K562 (cell line): ENCODE results near the gene CERS3. TPM values are rescaled to one million over a fixed set of nuclear protein-coding genes. Genes with fewer than 3 reads are reported as not detected.

Experiments
- ATAC-seq: fragments of 200-7000 bp; cut with Tn5 transposase; 3 replicates; pipeline ENCODE4 v1.9.1; 2020; ENCODE audit warnings: moderate library complexity
- BruUV-seq: library from RNA; stranded (reverse); fragments of 400-500 nt; replicated peaks from 2 replicates; lab custom pipeline; 2021; lab: Mats Ljungman, UMichigan
- CTCF ChIA-PET: fragments of 300-600 bp; formaldehyde crosslinking; extraction: SDS; loops from one replicate; lab custom pipeline; 2021; ENCODE audit warnings: low intra/inter-chr PET ratio; lab: Yijun Ruan, JAX
- POLR2A ChIA-PET: fragments of 300-600, 350-650 bp; sonication (Branson Sonifier 250); formaldehyde crosslinking; extraction: SDS; loops from one replicate; lab custom pipeline; 2021; ENCODE audit warnings: antibody characterized with exemption, inconsistent platforms; lab: Yijun Ruan, JAX
- DNase-seq, 4 experiments: peaks; one replicate each; pipeline versions ENCODE4 v3.0.0 to v3.0.0-alpha.2; 2011 to 2018; ENCODE audit warnings: low spot score in 3 of 4, mixed read lengths in 3 of 4; ENCODE audit errors: extremely low read depth in 1 of 4
- FAIRE-seq: peaks from 2 replicates; lab custom pipeline; 2011; peaks lifted over from hg19 to GRCh38; lab: Jason Lieb, UNC
- H2AFZ ChIP-seq: 2 replicates; pipeline ENCODE4 v1.6.0; 2011; ENCODE audit warnings: low read depth, low read length, control low read depth, inconsistent platforms
- H3K27ac ChIP-seq: fragments of 200-600 bp; 3 replicates; pipeline ENCODE4 v1.8.0; 2011; ENCODE audit warnings: low read depth, mild to moderate bottlenecking, control low read depth, inconsistent platforms, low read length, moderate library complexity, mixed read lengths; ENCODE audit errors: extremely low read depth
- H3K27me3 ChIP-seq, 2 experiments: fragments of 300-600 bp in 1 of 2; 2 replicates in 1 of 2; 3 replicates in 1 of 2; pipeline versions ENCODE4 v1.6.0 to v1.8.0; 2011; ENCODE audit warnings: inconsistent platforms in 2 of 2, low read length in 2 of 2, mild to moderate bottlenecking in 1 of 2, mixed read lengths in 1 of 2, moderate library complexity in 1 of 2; ENCODE audit not compliant: control insufficient read depth in 2 of 2, insufficient read depth in 2 of 2
- H3K36me3 ChIP-seq: fragments of 300-600 bp; 3 replicates; pipeline ENCODE4 v1.8.0; 2011; ENCODE audit warnings: mild to moderate bottlenecking, low read length, inconsistent platforms; ENCODE audit not compliant: control insufficient read depth, insufficient read depth
- H3K4me1 ChIP-seq, 2 experiments: fragments of 200-600 bp in 1 of 2; replicated peaks in 1 of 2; 2 replicates in 1 of 2; 3 replicates in 1 of 2; pipeline versions ENCODE4 v1.5.1 to v1.8.0; 2011; ENCODE audit warnings: inconsistent platforms in 2 of 2, low read length in 2 of 2, mild to moderate bottlenecking in 1 of 2, mixed read lengths in 1 of 2, moderate library complexity in 1 of 2; ENCODE audit not compliant: control insufficient read depth in 2 of 2, insufficient read depth in 2 of 2
- H3K4me2 ChIP-seq: 2 replicates; pipeline ENCODE4 v1.6.1; 2011; ENCODE audit warnings: low read length, control low read depth, inconsistent platforms, mixed read lengths; ENCODE audit not compliant: insufficient read depth
- H3K4me3 ChIP-seq: fragments of 200-600 bp; sonication (generic), shearing (Covaris generic); 2 replicates; pipeline ENCODE4 v1.5.1; 2016; ENCODE audit warnings: control low read depth, inconsistent platforms
- H3K79me2 ChIP-seq: fragments of 200-600 bp; 3 replicates; pipeline ENCODE4 v1.8.0; 2011; ENCODE audit warnings: low read length, inconsistent platforms; ENCODE audit not compliant: control insufficient read depth, insufficient read depth
- H3K9ac ChIP-seq, 2 experiments: 2 replicates each; pipeline versions ENCODE4 v1.6.0 to v1.6.1; 2011; ENCODE audit warnings: low read depth in 2 of 2, low read length in 2 of 2, control low read depth in 1 of 2, inconsistent platforms in 1 of 2, mild to moderate bottlenecking in 1 of 2, mixed read lengths in 1 of 2; ENCODE audit not compliant: insufficient read depth in 1 of 2
- H3K9me1 ChIP-seq: one replicate; pipeline ENCODE4 v1.6.0; 2011; ENCODE audit warnings: inconsistent platforms, mild to moderate bottlenecking, low read length, moderate library complexity; ENCODE audit not compliant: control insufficient read depth, insufficient read depth
- H3K9me3 ChIP-seq: replicated peaks from 2 replicates; pipeline ENCODE4 v1.5.1; 2011; ENCODE audit warnings: low read depth, low read length, inconsistent platforms; ENCODE audit not compliant: control insufficient read depth, insufficient read depth
- H4K20me1 ChIP-seq: replicated peaks from 2 replicates; pipeline ENCODE4 v1.6.1; 2011; ENCODE audit warnings: low read length, inconsistent platforms, mixed read lengths; ENCODE audit not compliant: control insufficient read depth, insufficient read depth
- E2F3 ChIP-seq: fragments of 250-450 bp; sonication (Bioruptor Pico); IDR thresholded peaks from 2 replicates; pipeline ENCODE4 v1.4.0; 2020; ENCODE audit warnings: mild to moderate bottlenecking
- EZH2 ChIP-seq: IDR thresholded peaks from 2 replicates; pipeline ENCODE4 v1.6.1; 2012; ENCODE audit warnings: low read depth, mild to moderate bottlenecking, inconsistent platforms, low read length, borderline replicate concordance
- KHSRP ChIP-seq: fragments of 450-650 bp; IDR thresholded peaks from 2 replicates; pipeline ENCODE4 v1.6.1; 2017
- NELFE ChIP-seq: IDR thresholded peaks from 2 replicates; pipeline ENCODE4 v1.6.1; 2011; ENCODE audit warnings: mild to moderate bottlenecking; ENCODE audit not compliant: insufficient read depth, insufficient read length
- NFIC ChIP-seq: fragments of 450-650 bp; IDR thresholded peaks from 2 replicates; pipeline ENCODE4 v1.6.1; 2017; ENCODE audit warnings: mild to moderate bottlenecking, inconsistent platforms
- RBM25 ChIP-seq: fragments of 200-400 bp; formaldehyde crosslinking; IDR thresholded peaks from 2 replicates; pipeline ENCODE4 v1.6.1; 2018; ENCODE audit warnings: low read length, low read depth, moderate library complexity; ENCODE audit not compliant: severe bottlenecking
- STAT5A ChIP-seq: IDR thresholded peaks from 2 replicates; pipeline ENCODE4 v1.6.1; 2012; ENCODE audit warnings: low read length, inconsistent platforms, borderline replicate concordance
- ZNF311 ChIP-seq: fragments of 250-450 bp; sonication (Bioruptor Pico); IDR thresholded peaks from 2 replicates; pipeline ENCODE4 v1.4.0; 2020; ENCODE audit warnings: mild to moderate bottlenecking, moderate library complexity
- WGBS: fragments of 100-300 bp; shearing (Covaris generic); methylation state at CpG from one replicate; pipeline ENCODE4 v1.1.6; 2016; ENCODE audit warnings: low coverage, mixed read lengths; ENCODE audit not compliant: insufficient coverage; ENCODE audit errors: missing lambda C conversion rate; 5-methylcytosine and 5-hydroxymethylcytosine counted together
- in situ Hi-C: fragments of 300-500 bp; cut with MboI; formaldehyde crosslinking; loops from 4 replicates; pipeline ENCODE4 v1.15.0; 2018; ENCODE audit warnings: inconsistent platforms, mixed read lengths
- intact Hi-C: fragments of 100-400 bp; cut with micrococcal nuclease; formaldehyde crosslinking; loops from 2 replicates; pipeline ENCODE4 v1.14.2; 2022
- polyA plus RNA-seq, 8 experiments: library from polyadenylated mRNA; depleted of rRNA in 4 of 8; stranded (reverse) in 5 of 8; unstranded in 3 of 8; fragments of >200 nt; fragmentation: Nextera tagmentation in 2 of 8; fragmentation: Illumina TruSeq in 1 of 8; extraction: Ambion mirVana in 2 of 8; extraction: Trizol in 1 of 8; gene quantifications; 2 replicates each; pipeline versions ENCODE4 v1.2.1 to v1.2.3, GENCODE V29; 2011 to 2014; ENCODE audit warnings: inconsistent platforms in 1 of 8, missing spikeins in 1 of 8
- total RNA-seq, 7 experiments: library from RNA; depleted of rRNA in 6 of 7; stranded (reverse); fragments of >200 nt in 6 of 7; fragmentation: Illumina TruSeq in 2 of 7; extraction: Trizol in 2 of 7; gene quantifications; 2 replicates each; pipeline versions ENCODE4 v1.2.1 to v1.2.3, GENCODE V29; 2011 to 2021; ENCODE audit warnings: low replicate concordance in 1 of 7
- TF ChIP-seq, protein P1 (sequence below): IDR thresholded peaks from 2 replicates; pipeline ENCODE4 v1.6.1; 2016; ENCODE audit warnings: missing genetic modification characterization, missing compliant biosample characterization
- TF ChIP-seq, protein P2 (sequence below): sonication (generic); formaldehyde crosslinking; IDR thresholded peaks from 2 replicates; pipeline ENCODE4 v1.8.0; 2022; ENCODE audit warnings: mild to moderate bottlenecking, missing genetic modification reagents

CERS3 gene
- total and polyA plus RNA-seq, 9 of the 15 experiments (the other 6 are each of a cell fraction or from before 2014, with no cell fraction given), result not detected

DNA sequence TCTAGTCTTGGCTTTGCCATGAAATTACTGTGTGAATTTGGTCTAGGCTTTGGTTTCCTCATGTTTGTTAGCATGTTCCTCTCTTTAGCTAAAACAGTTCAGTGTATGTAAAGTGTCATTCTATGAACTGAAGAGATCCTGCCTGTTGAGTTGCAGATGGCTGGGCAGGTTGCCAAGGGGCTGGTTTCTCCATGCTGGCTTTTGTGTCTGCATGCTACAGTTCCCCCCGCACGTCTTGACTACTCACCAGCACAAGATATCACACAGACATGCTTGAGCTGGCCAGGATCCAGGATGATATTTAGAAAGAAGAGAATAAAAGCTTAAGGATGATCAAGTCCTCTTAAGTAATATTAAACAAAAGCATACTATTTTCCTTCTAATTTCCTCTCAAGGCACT lies 90.2 kb downstream of the CERS3 start:
- no peaks in the 10 kb centered on the region; a peak in 1 of 5 replicates for H3K4me1 ChIP-seq
- no peak overlapping the region for H3K4me3 ChIP-seq
- FAIRE-seq (no peak), DNase-seq (peak in 1 of 4 experiments; percentile 30), ATAC-seq (no peak)
- H3K9me3 ChIP-seq, result no peaks in the 10 kb centered on the region
- 5% methylated on average over 2 of the region's 2 CpGs for WGBS
- ChIA-PET POLR2A (no interaction called here), CTCF (no interaction called here)
- in situ Hi-C loops, result no loop called here
- H2AFZ ChIP-seq, result no peak overlapping the region
- H3K4me2 ChIP-seq, result no peak overlapping the region
- H3K9ac ChIP-seq, result no peak overlapping the region
- TF ChIP-seq KHSRP (no peak), NFIC (peak; percentile 67)
- H3K9me1 ChIP-seq, result no peaks in the 10 kb centered on the region
- no peaks in the 10 kb centered on the region for H3K27me3 ChIP-seq
- intact Hi-C loops, result no loop called here
- no TSS peak for BruUV-seq
- no peak overlapping the region for H3K27ac ChIP-seq
- no peaks in the 10 kb centered on the region for H4K20me1 ChIP-seq
- H3K79me2 ChIP-seq, result no peaks in the 10 kb centered on the region
- no peaks in the 10 kb centered on the region for H3K36me3 ChIP-seq

DNA sequence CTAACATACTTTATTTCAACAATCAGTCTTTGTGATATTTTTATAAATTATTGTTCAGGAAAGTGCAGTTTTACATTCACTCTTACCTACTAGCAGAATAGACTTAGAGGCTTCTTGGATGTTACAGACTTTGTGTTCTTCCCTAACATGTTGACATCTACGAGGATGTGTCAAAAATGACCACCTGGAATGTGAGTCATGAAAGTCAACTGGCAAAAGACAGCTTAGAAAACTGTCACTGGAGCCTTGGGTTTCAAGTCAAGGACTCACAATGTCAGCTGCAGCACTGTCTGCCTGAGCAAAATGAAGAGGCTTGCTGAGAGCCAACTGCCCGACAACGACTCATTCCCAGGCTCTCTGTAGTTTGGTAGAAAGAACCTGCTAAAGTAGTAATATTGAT lies 91.5 kb downstream of the CERS3 start:
- in situ Hi-C loops, result no loop called here
- Histone ChIP-seq H3K9me3 (no peaks in the 10 kb centered on the region), H3K4me2 (no peak overlapping the region), H4K20me1 (no peaks in the 10 kb centered on the region), H3K36me3 (no peaks in the 10 kb centered on the region), H2AFZ (no peak overlapping the region), H3K79me2 (no peaks in the 10 kb centered on the region), H3K4me1 (no peaks in the 10 kb centered on the region; a peak in 1 of 5 replicates), H3K27ac (no peak overlapping the region), H3K9ac (no peak overlapping the region), H3K27me3 (no peaks in the 10 kb centered on the region), H3K4me3 (no peak overlapping the region), H3K9me1 (no peaks in the 10 kb centered on the region)
- DNase-seq (no peak), ATAC-seq (no peak), FAIRE-seq (no peak)
- ChIA-PET POLR2A (no interaction called here), CTCF (no interaction called here)
- intact Hi-C loops, result no loop called here
- BruUV-seq, result no TSS peak
- WGBS, result 0% methylated on average over 3 of the region's 3 CpGs
- TF ChIP-seq RBM25, result no peak
- TF ChIP-seq EZH2, result no peak
- TF ChIP-seq STAT5A, result no peak
- TF ChIP-seq E2F3 (CRISPR knock-in tag), result no peak
- TF ChIP-seq, protein P1, sequence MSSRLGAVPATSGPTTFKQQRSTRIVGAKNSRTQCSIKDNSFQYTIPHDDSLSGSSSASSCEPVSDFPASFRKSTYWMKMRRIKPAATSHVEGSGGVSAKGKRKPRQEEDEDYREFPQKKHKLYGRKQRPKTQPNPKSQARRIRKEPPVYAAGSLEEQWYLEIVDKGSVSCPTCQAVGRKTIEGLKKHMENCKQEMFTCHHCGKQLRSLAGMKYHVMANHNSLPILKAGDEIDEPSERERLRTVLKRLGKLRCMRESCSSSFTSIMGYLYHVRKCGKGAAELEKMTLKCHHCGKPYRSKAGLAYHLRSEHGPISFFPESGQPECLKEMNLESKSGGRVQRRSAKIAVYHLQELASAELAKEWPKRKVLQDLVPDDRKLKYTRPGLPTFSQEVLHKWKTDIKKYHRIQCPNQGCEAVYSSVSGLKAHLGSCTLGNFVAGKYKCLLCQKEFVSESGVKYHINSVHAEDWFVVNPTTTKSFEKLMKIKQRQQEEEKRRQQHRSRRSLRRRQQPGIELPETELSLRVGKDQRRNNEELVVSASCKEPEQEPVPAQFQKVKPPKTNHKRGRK (tag), result no peak
- no peak for TF ChIP-seq NELFE
- no peak for TF ChIP-seq ZNF311
- TF ChIP-seq, protein P2, sequence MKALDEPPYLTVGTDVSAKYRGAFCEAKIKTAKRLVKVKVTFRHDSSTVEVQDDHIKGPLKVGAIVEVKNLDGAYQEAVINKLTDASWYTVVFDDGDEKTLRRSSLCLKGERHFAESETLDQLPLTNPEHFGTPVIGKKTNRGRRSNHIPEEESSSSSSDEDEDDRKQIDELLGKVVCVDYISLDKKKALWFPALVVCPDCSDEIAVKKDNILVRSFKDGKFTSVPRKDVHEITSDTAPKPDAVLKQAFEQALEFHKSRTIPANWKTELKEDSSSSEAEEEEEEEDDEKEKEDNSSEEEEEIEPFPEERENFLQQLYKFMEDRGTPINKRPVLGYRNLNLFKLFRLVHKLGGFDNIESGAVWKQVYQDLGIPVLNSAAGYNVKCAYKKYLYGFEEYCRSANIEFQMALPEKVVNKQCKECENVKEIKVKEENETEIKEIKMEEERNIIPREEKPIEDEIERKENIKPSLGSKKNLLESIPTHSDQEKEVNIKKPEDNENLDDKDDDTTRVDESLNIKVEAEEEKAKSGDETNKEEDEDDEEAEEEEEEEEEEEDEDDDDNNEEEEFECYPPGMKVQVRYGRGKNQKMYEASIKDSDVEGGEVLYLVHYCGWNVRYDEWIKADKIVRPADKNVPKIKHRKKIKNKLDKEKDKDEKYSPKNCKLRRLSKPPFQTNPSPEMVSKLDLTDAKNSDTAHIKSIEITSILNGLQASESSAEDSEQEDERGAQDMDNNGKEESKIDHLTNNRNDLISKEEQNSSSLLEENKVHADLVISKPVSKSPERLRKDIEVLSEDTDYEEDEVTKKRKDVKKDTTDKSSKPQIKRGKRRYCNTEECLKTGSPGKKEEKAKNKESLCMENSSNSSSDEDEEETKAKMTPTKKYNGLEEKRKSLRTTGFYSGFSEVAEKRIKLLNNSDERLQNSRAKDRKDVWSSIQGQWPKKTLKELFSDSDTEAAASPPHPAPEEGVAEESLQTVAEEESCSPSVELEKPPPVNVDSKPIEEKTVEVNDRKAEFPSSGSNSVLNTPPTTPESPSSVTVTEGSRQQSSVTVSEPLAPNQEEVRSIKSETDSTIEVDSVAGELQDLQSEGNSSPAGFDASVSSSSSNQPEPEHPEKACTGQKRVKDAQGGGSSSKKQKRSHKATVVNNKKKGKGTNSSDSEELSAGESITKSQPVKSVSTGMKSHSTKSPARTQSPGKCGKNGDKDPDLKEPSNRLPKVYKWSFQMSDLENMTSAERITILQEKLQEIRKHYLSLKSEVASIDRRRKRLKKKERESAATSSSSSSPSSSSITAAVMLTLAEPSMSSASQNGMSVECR (CRISPR knock-in tag), result no peak
